Measurements from ENCODE around the gene DIPK1B. TPM values are rescaled to one million over a fixed set of nuclear protein-coding genes. Genes with fewer than 3 reads are reported as not detected.

Gene DIPK1B
- total and polyA plus RNA-seq, 2 experiments from 2014 or later = 18.7 to 60.0 TPM

- no peaks in the 10 kb centered on the region for H3K27me3 ChIP-seq (ENCODE audit: insufficient read depth)
Observed at GRCh38 chr9:136683173-136683745, 29.1 kb upstream of the DIPK1B start.

More at GRCh38 chr9:136683173-136683745, 29.1 kb upstream of the DIPK1B start:
- Mint-ChIP-seq H3K36me3 (ENCODE audit: low read depth) (no peaks in the 10 kb centered on the region), H3K4me1 (peaks cover 9% of the 10 kb centered on the region; the same call in 1 of the 3 replicates), H3K27me3 (ENCODE audit: insufficient read depth, low read depth, poor library complexity) (peaks cover 12% of the 10 kb centered on the region), H3K27ac (no peak overlapping the region), H3K9me3 (no peaks in the 10 kb centered on the region), H3K4me3 (no peak overlapping the region)
- Histone ChIP-seq H3K4me3 (no peak overlapping the region), H3K4me2 (no peak overlapping the region), H3K9me2 (ENCODE audit: insufficient read depth) (no peaks in the 10 kb centered on the region), H2AFZ (no peak overlapping the region), H3K36me3 (ENCODE audit: insufficient read depth) (no peaks in the 10 kb centered on the region), H4K20me1 (replicated peaks; ENCODE audit: insufficient read depth) (no peaks in the 10 kb centered on the region), H3F3A (replicated peaks; ENCODE audit: low read depth) (no peaks in the 10 kb centered on the region), H3K79me2 (replicated peaks; ENCODE audit: insufficient read depth) (peaks cover 10% of the 10 kb centered on the region; the same call in 1 of the 2 replicates), H3K4me1 (ENCODE audit: insufficient read depth) (no peaks in the 10 kb centered on the region; the same call in 1 of the 2 replicates), H3K27ac (ENCODE audit: low read depth) (no peak overlapping the region)
- DNase-seq (ENCODE audit: low spot score) (no peak), ATAC-seq (no peak)
- no peak for TF ChIP-seq NANOG (IDR thresholded peaks at IDR 0.05; ENCODE audit: borderline replicate concordance)
- TF ChIP-seq STAT1 (IDR thresholded peaks at IDR 0.05; ENCODE audit: unreplicated experiment) = no peak
- TF ChIP-seq CTCF (conservative IDR thresholded peaks at IDR 0.05; ENCODE audit: low read depth in 2 of 2) = no peak
- TF ChIP-seq ZNF114 (CRISPR knock-in tag; IDR thresholded peaks at IDR 0.05) = no peak
- no peak for TF ChIP-seq POLR2AphosphoS5 (IDR thresholded peaks at IDR 0.05; ENCODE audit: low read depth)
- no peak for TF ChIP-seq EZH2phosphoT487 (IDR thresholded peaks at IDR 0.05; ENCODE audit: unreplicated experiment)
- no peak for TF ChIP-seq REST (IDR thresholded peaks at IDR 0.05; ENCODE audit: unreplicated experiment)
- TF ChIP-seq ZNF331 (CRISPR knock-in tag; IDR thresholded peaks at IDR 0.05; ENCODE audit: low read depth) = no peak
- no peak for TF ChIP-seq CREB1 (CRISPR knock-in tag; IDR thresholded peaks at IDR 0.05; ENCODE audit: low read depth)
- TF ChIP-seq JUNB (IDR thresholded peaks at IDR 0.05; ENCODE audit: unreplicated experiment) = no peak
- no peak for TF ChIP-seq ZNF462 (CRISPR knock-in tag; IDR thresholded peaks at IDR 0.05)
- TF ChIP-seq ETS1 (IDR thresholded peaks at IDR 0.05) = no peak
- no peak for TF ChIP-seq EZH2 (IDR thresholded peaks at IDR 0.05; ENCODE audit: low read depth, unreplicated experiment)

Data from GM23338 (cell line).